Measurements from ENCODE around the gene CFDP1. TPM values are rescaled to one million over a fixed set of nuclear protein-coding genes. Genes with fewer than 3 reads are reported as not detected.

CFDP1 gene
- total and polyA plus RNA-seq, 8 donors: 25.8 to 126 (median 60.7) TPM; not detected in 1

DNA sequence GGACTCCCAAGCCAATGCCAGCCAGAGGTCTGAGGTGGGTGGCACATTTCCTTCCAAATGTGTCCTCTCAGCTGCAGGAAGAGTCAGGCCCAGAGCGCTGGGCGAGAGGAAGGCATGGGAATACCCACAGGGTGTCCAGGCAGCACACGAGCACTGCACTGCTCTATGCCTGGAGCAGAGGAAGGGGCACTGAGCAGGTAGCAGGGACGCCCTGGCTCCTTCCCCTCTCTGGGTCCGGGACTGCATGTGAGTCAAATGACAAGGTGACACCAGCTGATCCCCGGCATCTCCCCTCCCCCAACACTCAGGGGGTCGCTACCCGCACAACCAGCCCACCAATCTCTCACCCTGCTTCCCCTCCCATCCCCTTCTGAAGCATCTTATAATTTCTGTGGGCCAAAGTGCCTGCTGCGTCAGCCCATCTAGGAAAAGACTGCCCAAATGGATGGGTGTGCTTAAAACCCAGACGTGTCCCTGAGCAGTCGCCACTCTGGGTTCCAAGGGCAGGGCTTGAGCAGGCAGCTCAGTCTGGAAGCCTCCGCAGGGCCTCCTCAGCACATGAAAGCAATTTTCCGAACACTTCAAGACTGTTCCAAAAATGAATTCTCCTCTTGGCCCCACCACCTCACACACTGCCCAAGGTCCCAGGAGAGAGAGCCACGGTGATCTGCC, 169.9 kb downstream of the CFDP1 start:
- peak overlapping the region; percentile 7 to 98 (median 82) for H3K4me3 ChIP-seq
- TF ChIP-seq EP300 (IDR thresholded peaks at IDR 0.05): no peak
- TF ChIP-seq CTCF (IDR thresholded peaks at IDR 0.05): no peak
- no peak for TF ChIP-seq POLR2AphosphoS5 (IDR thresholded peaks at IDR 0.05)
- no peak for TF ChIP-seq POLR2A (IDR thresholded peaks at IDR 0.05)
- H3K36me3 ChIP-seq: no peaks in the 10 kb centered on the region
- 76 to 83% (median 77%) methylated on average over 14 of the region's 14 CpGs for WGBS, 5 donors
- DNase-seq: peak in 1 of 2 donors; percentile 26
- H3K9me3 ChIP-seq: no peaks in the 10 kb centered on the region
- H3K27ac ChIP-seq: peak overlapping the region in 4 of 5 donors; percentile 94 to 96 (median 96)
- intact Hi-C loops (cut with DNase I; ENCODE audit: low total_unique reads): no loop called here
- H3K4me1 ChIP-seq: peaks cover 39 to 78% (median 73%) of the 10 kb centered on the region in 4 donors
- H3K27me3 ChIP-seq: peaks cover 0 to 37% (median 7%) of the 10 kb centered on the region in 3 donors

DNA sequence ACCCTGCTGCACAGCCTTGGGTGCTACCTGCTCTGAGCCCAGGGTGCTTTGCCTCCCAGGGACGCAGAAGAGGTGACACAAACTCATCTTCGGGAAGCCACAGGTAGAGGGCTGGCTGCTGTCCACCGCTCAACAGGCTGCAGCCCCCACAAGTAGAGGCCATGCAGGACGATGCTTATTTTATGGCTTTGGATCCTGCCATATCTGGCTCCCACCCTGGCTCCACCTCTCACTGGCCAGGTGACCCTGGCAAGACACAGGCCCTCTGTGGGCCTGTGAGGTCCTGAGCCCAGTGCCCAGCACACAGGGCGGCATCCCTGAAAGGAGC, 170.5 kb downstream of the CFDP1 start:
- H3K36me3 ChIP-seq: no peaks in the 10 kb centered on the region
- H3K4me1 ChIP-seq: peaks cover 46 to 83% (median 76%) of the 10 kb centered on the region in 4 donors
- 58 to 87% (median 74%) methylated on average over 4 to 5 of the region's 5 CpGs for WGBS, 5 donors
- TF ChIP-seq CTCF (IDR thresholded peaks at IDR 0.05): no peak
- no peak for TF ChIP-seq EP300 (IDR thresholded peaks at IDR 0.05)
- no peak for TF ChIP-seq POLR2A (IDR thresholded peaks at IDR 0.05)
- no peak for TF ChIP-seq POLR2AphosphoS5 (IDR thresholded peaks at IDR 0.05)
- peak overlapping the region in 3 of 5 donors; percentile 46 to 96 (median 94) for H3K27ac ChIP-seq
- H3K4me3 ChIP-seq: peak overlapping the region in 2 of 4 donors; percentile 7 to 92
- peaks cover 0 to 37% (median 7%) of the 10 kb centered on the region in 3 donors for H3K27me3 ChIP-seq
- no peak for DNase-seq
- intact Hi-C loops (cut with DNase I; ENCODE audit: low total_unique reads): no loop called here
- H3K9me3 ChIP-seq: no peaks in the 10 kb centered on the region

GRCh38 chr16:75262104-75262799, 171.1 kb downstream of the CFDP1 start:
- Histone ChIP-seq H3K4me3 (peak overlapping the region in 2 of 4 donors; percentile 7 to 92), H3K27me3 (peaks cover 0 to 34% (median 7%) of the 10 kb centered on the region in 3 donors), H3K36me3 (no peaks in the 10 kb centered on the region), H3K4me1 (peaks cover 51 to 84% (median 76%) of the 10 kb centered on the region in 4 donors), H3K27ac (peak overlapping the region in 3 of 5 donors; percentile 22 to 96 (median 46)), H3K9me3 (no peaks in the 10 kb centered on the region)
- peak; percentile 60 to 62 for DNase-seq
- intact Hi-C loops (cut with DNase I; ENCODE audit: low total_unique reads): no loop called here
- 65 to 76% (median 72%) methylated on average over 11 to 14 of the region's 14 CpGs for WGBS, 5 donors
- TF ChIP-seq EP300 (IDR thresholded peaks at IDR 0.05): no peak
- TF ChIP-seq POLR2A (IDR thresholded peaks at IDR 0.05): no peak
- no peak for TF ChIP-seq CTCF (IDR thresholded peaks at IDR 0.05)
- peak in 1 of 3 donors; percentile 12 for TF ChIP-seq POLR2AphosphoS5 (IDR thresholded peaks at IDR 0.05)

DNA sequence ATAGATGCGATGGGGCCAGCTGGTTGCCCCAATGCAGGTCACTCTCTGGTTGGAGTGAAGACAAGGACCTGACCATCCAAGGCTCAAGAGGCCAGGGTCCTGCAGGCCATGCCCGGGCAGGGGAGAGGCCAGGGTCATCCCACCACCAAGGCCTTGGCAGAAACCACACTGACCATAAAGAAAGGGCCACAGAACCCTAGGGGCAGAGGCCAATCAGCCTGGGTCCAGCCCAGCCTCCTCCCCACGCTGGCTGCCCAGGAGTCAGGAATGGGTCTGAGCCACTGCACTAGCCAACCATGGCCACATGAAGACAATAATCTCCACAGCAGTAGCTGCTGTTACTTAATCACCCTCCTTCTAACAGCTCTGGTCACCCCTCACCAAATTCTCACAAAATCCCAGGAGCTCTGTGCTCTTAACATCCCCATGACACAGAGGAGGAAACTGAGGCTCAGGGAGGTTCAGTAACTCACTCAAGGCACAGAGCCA, 171.7 kb downstream of the CFDP1 start:
- Histone ChIP-seq H3K27ac (peak overlapping the region in 1 of 5 donors; percentile 22), H3K9me3 (no peaks in the 10 kb centered on the region)
- intact Hi-C loops (cut with DNase I; ENCODE audit: low total_unique reads): no loop called here

More for the DNA sequence above, 171.7 kb downstream of the CFDP1 start:
- no peak for DNase-seq
- Histone ChIP-seq H3K27me3 (peaks cover 0 to 28% (median 7%) of the 10 kb centered on the region in 3 donors), H3K4me1 (peaks cover 57 to 84% (median 77%) of the 10 kb centered on the region in 4 donors), H3K4me3 (no peak overlapping the region), H3K36me3 (no peaks in the 10 kb centered on the region)
- TF ChIP-seq POLR2A (IDR thresholded peaks at IDR 0.05) (no peak), CTCF (IDR thresholded peaks at IDR 0.05) (no peak), POLR2AphosphoS5 (IDR thresholded peaks at IDR 0.05) (no peak), EP300 (IDR thresholded peaks at IDR 0.05) (no peak)
- WGBS, 5 donors: 89 to 100% (median 94%) methylated on average over 1 to 3 of the region's 3 CpGs
